GM18498 (cell line): Measurements from ENCODE around the gene TCEA2.

Source experiments
- ATAC-seq: cut with Tn5 transposase; IDR thresholded peaks from one replicate; pipeline ENCODE4 v1.9.1; 2021; ENCODE audit warnings: mild to moderate bottlenecking, moderate library complexity; ENCODE audit not compliant: unreplicated experiment

TCEA2 gene

GRCh38 chr20:64090165-64090564 is 27.2 kb downstream of the TCEA2 start:
- ATAC-seq = no peak

GRCh38 chr20:64091340-64091739 is 28.3 kb downstream of the TCEA2 start:
- ATAC-seq = no peak

- ATAC-seq = no peak
Measured at GRCh38 chr20:64091770-64092169, 28.8 kb downstream of the TCEA2 start.

- no peak for ATAC-seq
Measured at GRCh38 chr20:64092258-64093012, 29.4 kb downstream of the TCEA2 start.

GRCh38 chr20:64093013-64093503 is 30.1 kb downstream of the TCEA2 start:
- no peak for ATAC-seq

GRCh38 chr20:64095455-64095854 is 32.5 kb downstream of the TCEA2 start:
- no peak for ATAC-seq

GRCh38 chr20:64095927-64096326 is 32.9 kb downstream of the TCEA2 start:
- ATAC-seq = no peak

- no peak for ATAC-seq
Measured at GRCh38 chr20:64096535-64096934, 33.5 kb downstream of the TCEA2 start.

- no peak for ATAC-seq
Measured at GRCh38 chr20:64098471-64099013, 35.5 kb downstream of the TCEA2 start.

GRCh38 chr20:64099086-64099786 is 36.2 kb downstream of the TCEA2 start:
- ATAC-seq = no peak

- ATAC-seq = no peak
Measured at GRCh38 chr20:64099880-64100565, 37.0 kb downstream of the TCEA2 start.

- ATAC-seq = no peak
Measured at GRCh38 chr20:64100566-64100888, 37.5 kb downstream of the TCEA2 start.

GRCh38 chr20:64100946-64101688 is 38.1 kb downstream of the TCEA2 start:
- no peak for ATAC-seq

- ATAC-seq = no peak
Measured at GRCh38 chr20:64101731-64102621, 39.0 kb downstream of the TCEA2 start.

GRCh38 chr20:64102647-64103354 is 39.8 kb downstream of the TCEA2 start:
- ATAC-seq = no peak

GRCh38 chr20:64103871-64104666 is 41.1 kb downstream of the TCEA2 start:
- no peak for ATAC-seq

- ATAC-seq = no peak
Measured at GRCh38 chr20:64104667-64105451, 41.9 kb downstream of the TCEA2 start.
